CD4-positive, alpha-beta T cell treated with Interferon alpha-2 for 1 hour (primary cell): ENCODE data around the gene WASHC2C.
"Not testable (repeated sequence)": the region's sequence is repeated elsewhere in the genome, so short reads cannot be mapped to it uniquely, and the experiment has no call there.

ENCODE experiments used
- DNase-seq, 2 donors: peaks; one replicate each; pipeline ENCODE4 v3.0.0-alpha.2; 2020 to 2022

Gene WASHC2C

GRCh38 chr10:45726703-45727420 lies at the start of gene WASHC2C:
Gene WASHC2C (plus strand): TSS chr10:45727266. CDS start chr10:45727318, 52 bp downstream.
- peak; percentile 93 to 98 for DNase-seq

- not testable (repeated sequence) for DNase-seq
Measured at GRCh38 chr10:45678467-45678866, 48.6 kb upstream of the WASHC2C start.

GRCh38 chr10:45710200-45710796 lies 16.8 kb upstream of the WASHC2C start:
- DNase-seq, result not testable (repeated sequence)

- not testable (repeated sequence) for DNase-seq
Measured at GRCh38 chr10:45711223-45711622, 15.8 kb upstream of the WASHC2C start.

GRCh38 chr10:45717053-45717452 lies 10.0 kb upstream of the WASHC2C start:
- not testable (repeated sequence) for DNase-seq

GRCh38 chr10:45717642-45718041 lies 9.4 kb upstream of the WASHC2C start:
- DNase-seq, result not testable (repeated sequence)

GRCh38 chr10:45721503-45721902 lies 5.6 kb upstream of the WASHC2C start:
- not testable (repeated sequence) for DNase-seq

- DNase-seq, result not testable (repeated sequence)
Measured at GRCh38 chr10:45723851-45724250, 3.2 kb upstream of the WASHC2C start.

GRCh38 chr10:45727421-45727965 lies 427 bp downstream of the WASHC2C start:
- not testable (repeated sequence) for DNase-seq

- DNase-seq, result not testable (repeated sequence)
Measured at GRCh38 chr10:45734449-45734848, 7.4 kb downstream of the WASHC2C start.

GRCh38 chr10:45734867-45735266 lies 7.8 kb downstream of the WASHC2C start:
- not testable (repeated sequence) for DNase-seq

- DNase-seq, result not testable (repeated sequence)
Measured at GRCh38 chr10:45741559-45741958, 14.5 kb downstream of the WASHC2C start.

GRCh38 chr10:45742014-45742413 lies 14.9 kb downstream of the WASHC2C start:
- DNase-seq, result not testable (repeated sequence)

GRCh38 chr10:45751141-45751540 lies 24.1 kb downstream of the WASHC2C start:
- not testable (repeated sequence) for DNase-seq

GRCh38 chr10:45752210-45752609 lies 25.1 kb downstream of the WASHC2C start:
- not testable (repeated sequence) for DNase-seq

GRCh38 chr10:45753979-45754495 lies 27.0 kb downstream of the WASHC2C start:
- DNase-seq, result not testable (repeated sequence)

- not testable (repeated sequence) for DNase-seq
Measured at GRCh38 chr10:45755083-45755482, 28.0 kb downstream of the WASHC2C start.

- DNase-seq, result not testable (repeated sequence)
Measured at GRCh38 chr10:45756065-45756464, 29.0 kb downstream of the WASHC2C start.

- DNase-seq, result not testable (repeated sequence)
Measured at GRCh38 chr10:45757661-45758396, 30.8 kb downstream of the WASHC2C start.

- not testable (repeated sequence) for DNase-seq
Measured at GRCh38 chr10:45761622-45762021, 34.6 kb downstream of the WASHC2C start.

- DNase-seq, result not testable (repeated sequence)
Measured at GRCh38 chr10:45763037-45763436, 36.0 kb downstream of the WASHC2C start.

GRCh38 chr10:45768334-45768733 lies 41.3 kb downstream of the WASHC2C start:
- not testable (repeated sequence) for DNase-seq
